ENCODE measurements around the gene VAMP1.

DNA sequence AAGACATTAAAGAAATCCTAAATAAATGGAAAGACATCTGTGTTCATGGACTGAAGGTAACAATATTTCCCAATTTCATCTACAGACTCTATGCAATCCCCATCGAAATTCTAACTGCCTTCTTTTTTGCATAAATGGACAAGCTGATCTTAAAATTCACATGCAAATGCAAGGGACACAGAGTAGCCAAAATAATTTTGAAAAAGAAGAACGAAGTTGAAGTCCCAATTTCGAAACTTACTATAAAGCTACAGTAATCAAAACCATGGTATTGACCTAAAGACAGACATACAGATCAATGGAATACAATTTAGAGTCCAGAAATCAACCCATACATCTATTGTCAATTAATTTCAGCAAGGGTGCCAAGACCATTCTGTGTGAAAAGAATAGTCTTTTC lies 42.2 kb downstream of the VAMP1 start:
- TF ChIP-seq CTCF (IDR thresholded peaks at IDR 0.05; ENCODE audit: low read depth, low read length) (no peak), EZH2phosphoT487 (IDR thresholded peaks at IDR 0.05; ENCODE audit: low read depth) (no peak)

Measured in OCI-LY3 (cell line).